HFF-Myc (cell line): ENCODE measurements around the gene CPXM1.

Experiments used
- DNase-seq: peaks from one replicate; pipeline ENCODE4 v3.0.0-alpha.2; 2011; ENCODE audit warnings: low read depth; ENCODE audit errors: extremely low read depth
- H3K4me3 ChIP-seq: replicated peaks from 2 replicates; pipeline ENCODE4 v1.5.1; 2011; ENCODE audit warnings: low read depth, mild to moderate bottlenecking, control low read depth, low read length
- CTCF ChIP-seq: IDR thresholded peaks from 2 replicates; pipeline ENCODE4 v1.5.1; 2012; ENCODE audit warnings: mild to moderate bottlenecking, low read depth, low read length, control low read depth; ENCODE audit errors: missing control alignments

The CPXM1 gene

GRCh38 chr20:2822073-2822472 lies 21.6 kb upstream of the CPXM1 start:
- no peak for TF ChIP-seq CTCF
- H3K4me3 ChIP-seq, result no peak overlapping the region
- DNase-seq, result no peak

GRCh38 chr20:2820896-2821869 lies 20.8 kb upstream of the CPXM1 start:
- no peak for DNase-seq
- TF ChIP-seq CTCF, result no peak
- H3K4me3 ChIP-seq, result no peak overlapping the region

- no peak for TF ChIP-seq CTCF
- no peak overlapping the region for H3K4me3 ChIP-seq
- DNase-seq, result no peak
Observed at GRCh38 chr20:2820084-2820895, 19.9 kb upstream of the CPXM1 start.

- no peak for DNase-seq
- no peak for TF ChIP-seq CTCF
- no peak overlapping the region for H3K4me3 ChIP-seq
Observed at GRCh38 chr20:2817891-2818595, 17.6 kb upstream of the CPXM1 start.

- no peak overlapping the region for H3K4me3 ChIP-seq
- DNase-seq, result no peak
- TF ChIP-seq CTCF, result no peak
Observed at GRCh38 chr20:2817341-2817726, 16.9 kb upstream of the CPXM1 start.

GRCh38 chr20:2816583-2817340 lies 16.3 kb upstream of the CPXM1 start:
- H3K4me3 ChIP-seq, result no peak overlapping the region
- no peak for DNase-seq
- no peak for TF ChIP-seq CTCF
